T-helper 1 cell treated with Interleukin-12 subunit alpha and Interleukin-12 subunit beta and Interleukin-4 antibody, amounts not matched to agents 30 ng/mL and 1 ng/mL, for 36 hours (primary cell): Measurements from ENCODE around the gene GPR157. TPM values are rescaled to one million over a fixed set of nuclear protein-coding genes. Genes with fewer than 3 reads are reported as not detected.
"Not testable (repeated sequence)": the region's sequence is repeated elsewhere in the genome, so short reads cannot be mapped to it uniquely, and the experiment has no call there.

Experiments
- intact Hi-C: fragments of 100-400 bp; cut with micrococcal nuclease; formaldehyde crosslinking; loops from one replicate; pipeline ENCODE4 v1.15.1; 2024
- total RNA-seq: library from RNA; stranded (reverse); gene quantifications from 2 replicates; pipeline ENCODE4 v1.2.3, GENCODE V29; 2022

Gene GPR157
- total RNA-seq, 1 donor from 2014 or later, result 1.6 TPM

DNA sequence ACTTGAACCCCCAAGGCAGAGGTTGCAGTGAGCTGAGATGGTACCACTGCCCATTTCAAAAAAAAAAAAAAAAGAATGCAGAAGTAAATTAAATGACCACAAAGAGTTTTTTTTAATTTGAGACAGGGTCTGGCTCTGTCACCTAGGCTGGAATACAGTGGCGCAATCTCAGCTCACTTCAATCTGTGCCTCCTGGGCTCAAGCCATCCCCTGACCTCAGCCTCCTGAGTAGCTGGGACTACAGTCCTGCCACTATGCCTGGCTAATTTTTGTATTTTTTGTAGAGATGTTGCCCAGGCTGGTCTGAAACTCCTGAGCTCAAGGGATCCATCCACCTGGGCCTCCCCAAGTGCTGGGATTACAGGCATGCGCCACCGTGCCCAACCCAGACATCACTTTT, 20.2 kb upstream of the GPR157 start:
- intact Hi-C loops, result no loop called here

DNA sequence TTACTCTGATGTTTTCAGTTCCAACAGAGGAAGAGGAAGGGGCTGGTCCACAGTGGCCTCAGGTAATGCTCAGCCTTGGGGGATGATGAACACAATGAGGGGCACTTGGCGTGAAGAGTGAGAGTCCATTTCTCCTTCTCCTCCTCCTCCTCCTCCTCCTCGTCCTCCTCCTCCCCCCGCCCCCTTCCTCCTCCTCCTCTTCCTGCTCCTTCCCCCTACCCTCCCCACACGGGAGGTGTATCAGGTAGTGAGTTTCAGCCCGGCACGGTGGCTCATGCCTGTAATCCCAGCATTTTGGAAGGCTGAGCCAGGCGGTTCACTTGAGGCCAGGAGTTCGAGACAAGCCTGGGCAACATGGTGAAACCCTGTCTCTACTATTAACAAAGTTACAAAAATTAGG, 17.3 kb upstream of the GPR157 start:
- intact Hi-C loops, result no loop called here

DNA sequence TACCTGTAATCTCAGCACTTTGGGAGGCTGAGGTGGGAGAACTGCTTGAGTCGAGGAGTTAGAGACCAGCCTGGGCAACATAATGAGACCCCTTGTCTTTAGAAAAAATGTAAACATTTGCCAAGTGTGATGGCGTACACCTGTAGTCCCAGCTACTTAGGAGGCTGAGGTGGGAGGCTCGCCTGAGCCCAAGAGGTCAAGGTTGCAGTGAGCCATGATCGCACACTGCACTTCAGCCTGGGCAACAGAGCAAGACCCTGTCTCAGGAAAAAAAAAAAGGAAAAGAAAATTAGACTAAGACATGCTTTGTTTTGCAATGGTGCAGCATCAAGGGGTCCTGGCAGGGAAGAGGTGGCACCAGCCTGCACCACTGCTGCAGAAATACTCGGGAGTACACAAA, 16.8 kb upstream of the GPR157 start:
- intact Hi-C loops, result no loop called here

DNA sequence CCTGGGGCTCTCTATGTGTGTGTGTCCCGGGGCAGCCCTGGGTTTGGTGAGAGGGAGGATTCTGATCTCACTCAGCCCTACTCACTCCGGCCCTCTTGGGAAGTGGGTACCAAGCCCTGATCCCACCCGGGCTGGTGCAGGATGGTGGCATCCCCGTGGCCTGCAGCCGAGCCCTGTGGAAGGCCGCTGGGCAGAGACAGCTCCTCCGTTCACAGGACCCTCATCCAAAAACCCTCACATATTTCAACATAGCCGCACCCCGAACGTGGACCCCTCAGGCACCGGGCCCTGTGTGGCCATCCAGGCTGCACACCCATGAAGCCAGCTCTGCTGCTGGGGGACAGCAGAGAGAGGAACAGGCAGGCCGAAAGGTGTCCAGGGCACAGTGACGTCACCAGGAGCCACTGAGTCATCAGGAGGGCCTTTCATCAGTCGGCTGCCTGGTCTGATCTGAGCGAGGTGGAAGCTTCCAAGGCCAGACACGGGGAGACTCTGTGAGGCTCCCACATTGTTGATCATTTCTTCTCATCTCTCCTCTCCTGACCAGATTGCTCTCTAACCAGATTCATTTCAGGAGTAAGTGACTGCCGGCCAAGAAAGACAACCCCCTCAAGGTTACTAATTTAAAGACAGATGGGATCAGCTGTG, 16.2 kb upstream of the GPR157 start:
- intact Hi-C loops, result no loop called here

DNA sequence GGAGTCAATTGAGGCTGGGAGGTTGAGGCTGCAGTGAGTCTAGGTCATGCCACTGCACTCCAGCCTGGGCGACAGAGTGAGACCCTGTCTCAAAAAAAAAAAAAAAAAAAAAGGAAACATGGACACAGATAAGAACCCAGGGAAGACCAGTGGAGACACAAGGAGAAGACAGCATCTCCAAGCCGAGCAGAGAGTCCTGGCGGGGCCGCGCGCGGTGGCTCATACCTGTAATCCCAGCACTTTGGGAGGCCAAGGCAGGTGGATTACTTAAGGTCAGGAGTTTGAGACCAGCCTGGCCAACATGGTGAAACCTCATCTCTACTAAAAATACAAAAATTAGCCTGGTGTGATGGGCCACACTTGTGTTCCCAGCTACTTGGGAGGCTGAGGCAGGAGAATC, 15.6 kb upstream of the GPR157 start:
- intact Hi-C loops, result loop anchor here (5.0 kb wide), 1 partner anchor 38 kb away; no protein-coding TSS in a partner anchor

DNA sequence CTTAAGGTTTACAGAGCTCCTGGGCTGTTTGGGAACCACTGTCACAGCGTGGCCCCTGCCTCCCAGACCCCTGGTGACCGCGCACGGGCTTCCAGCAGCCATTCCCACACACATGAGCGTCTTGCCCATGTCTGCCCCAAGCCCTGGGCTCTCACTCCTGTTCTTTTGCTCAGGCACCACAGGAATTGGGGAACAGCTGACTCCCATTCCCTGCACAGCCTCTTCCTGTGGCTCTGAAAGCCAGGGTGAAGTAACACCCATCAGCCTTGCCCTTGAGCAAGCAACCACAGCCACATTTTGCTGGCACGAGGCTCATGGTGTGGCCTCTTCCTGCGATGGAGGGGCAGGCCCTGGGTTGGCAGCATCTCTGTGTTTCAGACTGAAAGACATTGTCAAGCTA, 14.3 kb upstream of the GPR157 start:
- intact Hi-C loops, result loop anchor here (2.0 to 5.0 kb wide), 2 partner anchors 39 to 108 kb away; no protein-coding TSS in a partner anchor

DNA sequence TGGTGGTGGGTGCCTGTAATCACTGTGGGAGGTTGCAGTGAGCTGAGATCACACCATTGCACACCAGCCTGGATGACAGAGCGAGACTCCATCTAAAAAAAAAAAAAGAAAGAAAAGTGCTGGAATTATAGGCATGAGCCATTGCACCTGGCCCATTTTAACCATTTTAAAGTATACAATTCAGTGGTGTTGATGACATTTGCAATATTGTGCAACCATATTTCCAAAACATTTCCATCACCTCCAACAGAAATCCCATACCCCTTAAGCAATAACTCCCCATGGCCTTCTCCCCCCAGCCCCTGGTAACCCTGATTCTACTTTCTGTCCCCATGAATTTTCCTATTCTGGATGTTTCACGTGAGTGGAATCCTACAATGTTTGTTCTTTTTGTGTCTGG, 11.0 kb upstream of the GPR157 start:
- intact Hi-C loops, result loop anchor here (5.0 kb wide), 1 partner anchor 42 kb away; no protein-coding TSS in a partner anchor

DNA sequence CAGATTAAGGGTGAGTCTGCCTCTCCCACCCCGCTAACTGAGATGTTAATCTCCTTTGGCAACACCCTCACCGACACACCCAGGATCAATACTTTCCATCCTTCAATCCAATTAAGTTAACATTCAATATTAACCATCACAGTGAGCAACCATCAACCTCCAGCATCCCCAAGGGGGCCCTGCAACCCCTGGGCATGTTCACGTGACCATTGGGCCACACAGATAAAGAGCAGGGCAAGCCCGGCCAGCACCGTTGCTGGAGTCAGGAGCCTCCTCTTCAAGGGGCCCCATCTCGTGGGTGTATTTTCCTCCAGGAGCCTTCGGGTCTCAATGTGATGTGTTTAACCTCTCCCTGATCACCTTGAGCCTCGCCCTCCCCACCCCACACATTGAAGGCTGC, 8.0 kb upstream of the GPR157 start:
- intact Hi-C loops, result no loop called here

DNA sequence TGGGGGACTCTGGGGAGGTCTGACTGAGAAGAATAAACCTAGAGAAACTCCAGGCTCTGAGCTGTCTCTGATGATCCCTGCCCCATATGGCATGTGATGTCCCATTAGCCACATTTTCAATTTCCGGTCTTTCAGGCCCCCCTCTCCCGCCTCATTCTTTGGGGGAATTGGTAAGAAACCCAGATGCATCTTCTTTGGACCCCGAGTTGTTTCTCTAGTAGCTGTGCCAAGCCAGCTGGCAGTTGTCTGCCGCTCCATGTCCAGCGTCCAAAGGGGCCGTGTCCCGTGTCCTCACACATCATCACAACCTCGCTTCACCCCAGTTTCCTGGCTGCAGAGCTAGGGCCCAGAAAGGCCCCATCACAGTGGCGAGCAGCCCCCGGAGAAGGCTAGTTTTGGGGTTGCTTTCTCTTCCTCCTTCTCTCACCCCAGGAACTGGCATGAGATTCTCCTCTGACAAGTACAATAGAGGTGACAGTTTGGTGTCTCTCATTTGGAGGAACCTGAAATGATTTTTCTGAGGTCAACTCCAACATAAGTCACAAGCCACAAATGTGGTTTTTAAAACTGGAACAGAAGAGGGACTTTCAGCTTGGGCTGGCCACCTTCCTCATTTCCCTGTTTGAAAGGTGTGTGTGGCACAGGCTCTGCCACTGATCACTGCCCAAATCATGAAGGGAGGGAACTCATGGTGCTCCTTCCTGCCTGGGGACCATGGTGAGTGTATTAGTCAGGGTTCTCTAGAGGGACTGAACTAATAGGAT, 6.4 kb upstream of the GPR157 start:
- intact Hi-C loops, result no loop called here

DNA sequence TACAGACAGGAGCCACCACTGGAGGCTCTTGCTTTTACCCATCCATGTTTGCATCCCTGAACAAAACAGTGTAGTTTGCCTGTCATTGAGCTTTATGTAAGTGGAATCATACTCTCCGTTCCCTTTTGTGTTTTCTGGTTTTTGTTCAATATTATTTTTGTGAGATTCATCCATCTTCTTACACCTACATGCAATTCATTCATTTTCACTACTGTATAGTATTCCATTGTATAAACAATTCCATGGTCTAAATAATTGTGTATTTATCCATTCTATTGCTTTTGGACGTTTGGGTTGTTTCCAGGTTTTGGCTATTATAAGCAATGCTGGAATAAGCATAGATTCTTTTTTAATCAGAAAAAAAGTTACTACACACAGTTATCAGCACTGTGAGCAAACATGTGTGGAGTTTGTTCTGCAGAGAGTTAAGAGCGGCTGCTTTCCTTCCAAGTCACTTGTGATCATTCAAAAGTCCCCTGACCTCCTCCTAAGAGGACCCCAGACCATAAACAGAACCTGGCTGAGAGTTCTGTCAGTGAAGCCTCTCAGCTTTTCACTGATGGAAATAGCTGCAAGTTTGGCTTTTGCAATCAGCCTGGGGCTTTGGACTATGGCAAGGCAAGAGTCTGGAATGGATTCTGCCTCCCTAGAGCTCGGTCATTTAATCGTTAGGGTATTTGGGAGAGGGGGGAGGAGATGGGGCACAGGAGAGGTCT, 5.1 kb upstream of the GPR157 start:
- intact Hi-C loops, result no loop called here

DNA sequence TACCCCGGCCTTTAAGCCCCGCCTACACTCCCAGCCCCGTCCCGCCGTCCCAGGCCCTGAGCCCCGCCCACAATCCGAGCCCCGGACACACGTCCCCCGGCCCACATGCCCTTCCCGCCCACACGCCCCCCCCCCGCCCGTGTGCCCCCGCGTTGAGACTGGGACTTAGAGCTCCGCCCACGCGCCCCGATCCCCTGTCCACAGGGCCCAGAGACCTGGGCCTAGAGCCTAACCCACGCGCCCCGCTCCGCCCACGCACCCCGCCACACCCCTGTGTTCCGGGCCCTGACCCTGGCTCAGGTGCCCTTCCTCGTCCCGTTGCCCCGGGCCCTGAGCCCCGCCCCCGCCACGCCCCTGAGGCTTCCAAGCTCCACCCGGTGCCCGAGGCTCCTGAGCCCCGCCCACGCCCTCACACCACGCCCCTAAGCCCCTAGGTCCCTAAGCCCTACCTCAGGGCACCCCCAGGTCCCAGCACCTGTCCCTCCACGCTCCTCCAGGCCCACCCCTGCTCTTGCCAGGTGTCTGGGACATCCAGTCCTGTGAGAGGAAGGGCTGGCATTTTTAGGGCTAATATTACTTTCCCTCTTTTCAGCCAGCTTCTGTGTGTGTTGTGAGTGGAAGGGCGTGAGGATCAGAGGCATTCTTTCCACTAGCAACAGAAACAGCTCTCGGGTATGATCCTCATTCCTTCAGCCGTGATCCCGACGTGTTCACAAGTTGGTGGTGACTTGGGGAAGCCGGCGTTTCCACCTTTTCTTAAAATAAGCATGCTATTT, 552 bp upstream of the GPR157 start:
- intact Hi-C loops, result loop anchor here (1.0 to 5.0 kb wide), 7 partner anchors 105 to 781 kb away; partner anchors contain the start of genes CTNNBIP1, ENO1, H6PD and SLC25A33

DNA sequence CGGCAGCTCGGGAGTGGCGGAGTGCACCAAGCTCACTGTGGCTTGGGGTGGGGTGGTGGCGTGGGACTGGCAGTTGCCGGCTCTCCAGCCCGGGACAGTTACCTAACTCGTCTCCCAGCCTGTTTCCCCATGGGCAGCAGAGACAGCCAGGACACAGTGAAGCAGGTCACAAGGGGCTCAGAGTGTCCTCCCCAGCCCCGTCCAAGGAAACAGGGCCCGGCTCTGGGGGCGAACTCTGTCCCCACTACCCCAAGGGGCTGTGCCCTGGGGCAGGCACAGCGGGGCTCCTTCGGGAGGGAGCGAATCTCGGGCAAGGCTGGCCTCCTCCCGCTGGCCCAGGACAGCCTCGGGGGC, 759 bp downstream of the GPR157 start:
- intact Hi-C loops, result loop anchor here (2.0 to 5.0 kb wide), 3 partner anchors 301 to 559 kb away; partner anchors contain the start of gene SLC25A33

DNA sequence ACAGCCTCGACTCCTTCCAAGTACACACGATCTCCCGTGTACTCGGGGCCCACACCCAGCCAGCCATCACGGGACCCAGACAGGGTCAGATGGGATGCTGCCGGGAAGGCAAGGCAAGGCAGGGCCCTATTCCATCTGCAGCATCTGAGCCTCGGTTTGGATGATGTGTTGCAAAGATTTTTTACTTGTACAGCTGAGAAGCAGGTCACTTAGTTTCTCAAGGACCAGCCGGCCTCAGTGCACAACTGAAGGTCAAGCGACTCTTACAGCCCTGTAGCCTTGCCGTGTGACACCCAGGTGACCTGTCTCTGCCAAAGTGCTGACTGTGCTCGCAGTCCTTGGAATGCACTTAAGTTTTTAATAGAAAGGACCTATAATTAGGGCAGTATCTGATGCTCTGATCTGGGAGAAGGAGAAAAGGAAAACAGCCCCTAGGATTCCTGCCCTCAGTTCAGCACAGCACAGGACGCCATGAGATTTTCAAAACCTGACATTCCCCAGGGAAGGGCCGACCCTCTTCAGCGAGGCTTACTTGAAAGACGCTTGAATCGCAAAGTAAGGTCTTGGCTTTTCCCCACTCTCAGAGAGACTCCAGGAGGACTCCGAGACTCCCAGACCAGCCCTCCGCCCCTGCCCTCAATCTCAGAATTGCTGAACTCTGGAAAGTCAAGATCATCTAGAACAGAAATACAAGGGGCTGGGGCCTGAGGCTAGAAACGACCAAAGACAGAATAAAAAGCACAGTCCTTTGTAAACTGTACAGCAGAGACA, 1.3 kb downstream of the GPR157 start:
- intact Hi-C loops, result loop anchor here (2.0 to 5.0 kb wide), 3 partner anchors 301 to 560 kb away; partner anchors contain the start of gene SLC25A33

DNA sequence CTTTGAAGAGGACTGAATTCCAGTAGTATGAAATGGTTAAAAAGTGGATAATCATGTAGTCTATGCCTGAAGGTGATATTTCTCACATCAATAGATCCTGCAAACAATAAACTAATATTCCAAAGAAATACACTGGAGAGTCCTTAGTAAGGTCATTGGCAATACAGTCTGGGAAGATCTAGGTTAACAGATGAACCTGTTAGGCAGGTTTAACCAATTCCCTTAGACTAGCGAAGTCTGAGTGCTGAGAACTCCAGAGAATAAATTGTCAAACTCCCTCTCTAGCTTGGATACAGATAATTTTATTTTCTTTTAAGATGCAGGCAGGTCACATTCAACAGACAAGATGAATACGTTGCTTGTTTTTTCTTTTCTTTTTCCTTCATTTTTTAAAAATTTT, 2.4 kb downstream of the GPR157 start:
- intact Hi-C loops, result loop anchor here (5.0 kb wide), 1 partner anchor 561 kb away; no protein-coding TSS in a partner anchor

DNA sequence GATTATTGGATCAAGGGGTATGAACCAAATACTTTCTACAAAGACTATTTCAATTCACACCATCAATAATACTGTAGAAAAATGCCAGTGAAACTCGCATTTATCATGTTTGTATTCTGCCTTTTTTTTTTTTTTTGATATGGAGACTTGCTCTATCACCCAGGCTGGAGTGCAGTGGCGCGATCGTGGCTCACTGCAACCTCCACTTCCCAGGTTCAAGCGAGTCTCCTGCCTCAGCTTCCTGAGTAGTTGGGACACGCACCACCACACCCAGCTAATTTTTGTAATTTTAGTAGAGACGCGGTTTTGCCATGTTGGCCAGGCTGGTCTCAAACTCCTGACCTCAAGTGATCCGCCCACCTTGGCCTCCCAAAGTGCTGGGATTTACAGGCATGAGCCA, 3.1 kb downstream of the GPR157 start:
- intact Hi-C loops, result loop anchor here (5.0 kb wide), 1 partner anchor 561 kb away; no protein-coding TSS in a partner anchor

DNA sequence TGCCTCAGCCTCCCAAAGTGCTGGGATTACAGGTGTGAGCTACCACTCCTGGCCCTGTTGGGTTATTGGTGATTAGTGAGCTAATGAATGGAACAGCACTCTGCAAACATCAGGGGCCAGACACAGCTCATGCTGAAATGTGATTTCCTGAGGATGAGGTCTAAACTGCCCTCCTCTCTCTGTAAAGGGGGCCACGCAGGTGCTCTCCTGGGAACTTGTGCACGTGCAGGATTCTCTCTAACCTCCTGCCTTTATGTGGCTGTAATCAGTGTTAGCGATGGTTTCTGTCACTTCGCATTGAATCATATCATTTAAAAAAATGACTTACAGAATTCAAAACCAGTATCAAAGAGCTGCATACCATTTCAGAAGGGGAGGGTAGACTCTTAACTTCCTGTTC, 3.6 kb downstream of the GPR157 start:
- intact Hi-C loops, result loop anchor here (5.0 kb wide), 1 partner anchor 562 kb away; no protein-coding TSS in a partner anchor

DNA sequence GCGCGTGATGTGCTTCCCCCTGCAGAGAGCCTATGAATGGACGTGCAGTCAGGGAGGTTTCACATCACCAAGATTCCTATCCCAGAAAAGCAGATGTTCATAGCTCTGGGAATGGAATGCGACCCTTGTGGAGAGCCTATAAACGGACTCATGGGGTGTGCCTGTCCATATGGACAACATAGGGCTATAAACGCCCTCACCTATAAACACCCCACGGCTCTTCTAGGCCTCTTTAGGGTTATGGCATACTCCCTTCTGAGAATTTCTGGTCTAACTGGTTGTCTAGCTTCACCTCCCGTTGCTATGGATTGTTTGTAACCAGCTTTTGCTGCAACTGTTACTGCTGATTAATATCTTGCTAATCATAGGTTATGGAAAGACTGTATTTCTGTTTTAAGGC, 4.5 kb downstream of the GPR157 start:
- intact Hi-C loops, result not testable (repeated sequence)

DNA sequence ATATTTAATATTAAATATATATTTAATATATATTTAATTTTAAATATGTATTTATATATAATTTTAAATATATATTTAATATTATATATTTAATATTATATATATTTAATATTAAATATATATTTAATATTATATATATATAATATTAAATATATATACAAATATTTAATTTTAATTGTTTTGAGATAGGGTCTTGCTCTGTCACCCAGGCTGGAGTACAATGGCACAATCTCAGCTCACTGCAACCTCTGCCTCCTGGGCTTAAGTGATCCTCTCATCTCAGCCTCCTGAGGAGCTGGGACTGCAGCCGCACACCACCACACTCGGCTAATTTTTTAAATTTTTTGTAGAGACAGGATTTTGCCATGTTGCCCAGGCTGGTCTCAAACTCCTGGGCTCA, 5.2 kb downstream of the GPR157 start:
- intact Hi-C loops, result not testable (repeated sequence)

DNA sequence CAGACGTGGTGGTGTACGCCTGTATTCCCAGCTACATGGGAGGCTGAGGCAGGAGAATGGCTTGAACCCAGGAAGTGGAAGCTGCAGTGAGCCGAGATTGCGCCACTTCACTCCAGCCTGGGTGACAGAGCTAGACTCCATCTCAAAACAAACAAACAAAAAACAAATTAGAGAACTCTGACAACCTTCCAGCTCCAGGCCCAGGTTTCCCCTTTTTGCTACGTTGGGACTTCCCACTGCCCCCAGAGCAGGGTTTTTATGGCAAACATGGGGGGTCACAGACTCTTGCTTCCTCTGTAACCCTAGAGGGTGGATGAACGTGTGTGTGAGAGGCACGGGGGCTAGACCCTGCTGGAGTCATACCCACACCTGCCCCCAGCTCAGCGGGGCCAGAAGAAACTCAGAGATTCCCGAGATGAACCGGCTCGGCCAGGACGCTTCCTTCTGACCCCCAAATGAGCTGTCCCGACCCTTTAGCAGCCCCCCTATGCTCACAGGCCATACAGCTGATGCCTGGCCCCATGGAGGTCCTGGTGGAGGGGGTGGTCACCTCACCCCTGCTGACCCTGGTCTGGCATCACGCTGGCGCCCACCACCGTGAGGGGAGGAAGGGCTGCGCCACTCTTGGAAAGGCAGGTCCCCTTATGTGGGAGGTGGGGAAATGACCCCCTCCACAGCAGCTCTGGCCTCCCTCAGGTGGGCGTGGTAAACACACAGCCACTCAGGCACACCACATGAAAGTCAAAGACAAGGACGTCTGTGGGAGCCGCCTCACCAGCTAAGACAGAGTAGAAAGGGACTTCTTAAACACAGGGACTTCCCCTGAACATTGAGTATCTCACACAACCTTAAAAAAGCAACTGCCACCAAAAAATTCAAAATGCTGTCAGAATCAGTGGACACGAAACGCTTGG, 7.1 kb downstream of the GPR157 start:
- intact Hi-C loops, result no loop called here
